MCF 10A (cell line): ENCODE data around the gene ZNF536. TPM values are rescaled to one million over a fixed set of nuclear protein-coding genes. Genes with fewer than 3 reads are reported as not detected.

Experiments
- BruUV-seq: library from RNA; stranded (reverse); fragments of 400-500 nt; replicated peaks from 2 replicates; lab custom pipeline; 2021; lab: Mats Ljungman, UMichigan
- CTCF ChIA-PET: fragments of 300-600 bp; sonication (Branson Sonifier 250); formaldehyde crosslinking; extraction: SDS; loops from one replicate; lab custom pipeline; 2021; ENCODE audit warnings: antibody characterized with exemption, inconsistent platforms; lab: Yijun Ruan, JAX
- POLR2A ChIA-PET: fragments of 300-600, 350-650 bp; sonication (Branson Sonifier 250); formaldehyde crosslinking; extraction: SDS; loops from one replicate; lab custom pipeline; 2020; ENCODE audit warnings: antibody characterized with exemption, inconsistent platforms; lab: Yijun Ruan, JAX
- DNase-seq: peaks from one replicate; pipeline ENCODE4 v3.0.0-alpha.2; 2018; ENCODE audit not compliant: unreplicated experiment
- H3K27ac Mint-ChIP-seq: one replicate; pipeline ENCODE4 v1.8.0; 2022; ENCODE audit warnings: mild to moderate bottlenecking, low read depth, mixed read lengths; ENCODE audit not compliant: unreplicated experiment
- H3K27me3 Mint-ChIP-seq: one replicate; pipeline ENCODE4 v1.8.0; 2022; ENCODE audit warnings: mixed read lengths; ENCODE audit not compliant: insufficient read depth, unreplicated experiment
- H3K36me3 Mint-ChIP-seq: one replicate; pipeline ENCODE4 v1.8.0; 2022; ENCODE audit warnings: mild to moderate bottlenecking, moderate library complexity, mixed read lengths; ENCODE audit not compliant: insufficient read depth, unreplicated experiment
- H3K4me1 Mint-ChIP-seq: one replicate; pipeline ENCODE4 v1.8.0; 2022; ENCODE audit warnings: mixed read lengths; ENCODE audit not compliant: insufficient read depth, unreplicated experiment
- H3K4me3 Mint-ChIP-seq: one replicate; pipeline ENCODE4 v1.8.0; 2022; ENCODE audit warnings: mild to moderate bottlenecking, moderate library complexity, mixed read lengths; ENCODE audit not compliant: unreplicated experiment
- H3K9me3 Mint-ChIP-seq: one replicate; pipeline ENCODE4 v1.8.0; 2022; ENCODE audit warnings: mixed read lengths; ENCODE audit not compliant: unreplicated experiment
- CTCF ChIP-seq: fragments of 200-600 bp; IDR thresholded peaks from one replicate; pipeline ENCODE4 v1.8.0; 2022; ENCODE audit warnings: antibody characterized with exemption, mild to moderate bottlenecking; ENCODE audit not compliant: unreplicated experiment
- intact Hi-C: fragments of 100-400 bp; cut with micrococcal nuclease; formaldehyde crosslinking; loops from 2 replicates; pipeline ENCODE4 v1.14.1; 2022
- total RNA-seq: library from RNA; stranded (reverse); gene quantifications from 2 replicates; pipeline ENCODE4 v1.2.3, GENCODE V29; 2022

ZNF536 gene
- total RNA-seq, 1 experiment from 2014 or later: not detected

GRCh38 chr19:30562981-30563380 is 190.8 kb downstream of the ZNF536 start:
- intact Hi-C loops: no loop called here
- BruUV-seq: no TSS peak
- CTCF ChIA-PET: interaction anchor here (0.7 to 0.8 kb wide), 3 partner anchors 10 to 114 kb away, joined by 4 to 5 read pairs (median 4); no protein-coding TSS in a partner anchor
- no peaks in the 10 kb centered on the region for H3K4me1 Mint-ChIP-seq
- H3K36me3 Mint-ChIP-seq: no peaks in the 10 kb centered on the region
- no peak for DNase-seq
- H3K27me3 Mint-ChIP-seq: no peaks in the 10 kb centered on the region
- peaks cover 47% of the 10 kb centered on the region for H3K9me3 Mint-ChIP-seq
- H3K4me3 Mint-ChIP-seq: no peak overlapping the region
- TF ChIP-seq CTCF: no peak
- H3K27ac Mint-ChIP-seq: no peak overlapping the region
- POLR2A ChIA-PET: no interaction called here

GRCh38 chr19:30563691-30564090 is 191.5 kb downstream of the ZNF536 start:
- Mint-ChIP-seq H3K36me3 (no peaks in the 10 kb centered on the region), H3K4me3 (no peak overlapping the region), H3K9me3 (peaks cover 43% of the 10 kb centered on the region), H3K27ac (no peak overlapping the region), H3K4me1 (no peaks in the 10 kb centered on the region), H3K27me3 (no peaks in the 10 kb centered on the region)
- intact Hi-C loops: no loop called here
- BruUV-seq: no TSS peak
- ChIA-PET CTCF (interaction anchor here (0.8 kb wide), 1 partner anchor 114 kb away, joined by 4 read pairs; no protein-coding TSS in a partner anchor), POLR2A (no interaction called here)
- no peak for TF ChIP-seq CTCF
- no peak for DNase-seq

- ChIA-PET POLR2A (no interaction called here), CTCF (no interaction called here)
- DNase-seq: no peak
- H3K9me3 Mint-ChIP-seq: peaks cover 41% of the 10 kb centered on the region
- no peak overlapping the region for H3K4me3 Mint-ChIP-seq
- intact Hi-C loops: no loop called here
- no peak overlapping the region for H3K27ac Mint-ChIP-seq
- no peaks in the 10 kb centered on the region for H3K36me3 Mint-ChIP-seq
- H3K27me3 Mint-ChIP-seq: no peaks in the 10 kb centered on the region
- no peaks in the 10 kb centered on the region for H3K4me1 Mint-ChIP-seq
- BruUV-seq: no TSS peak
- TF ChIP-seq CTCF: no peak
Measured at GRCh38 chr19:30564551-30565011, 192.4 kb downstream of the ZNF536 start.

GRCh38 chr19:30565636-30566035 is 193.5 kb downstream of the ZNF536 start:
- ChIA-PET CTCF (no interaction called here), POLR2A (no interaction called here)
- Mint-ChIP-seq H3K4me3 (no peak overlapping the region), H3K9me3 (peaks cover 32% of the 10 kb centered on the region), H3K4me1 (no peaks in the 10 kb centered on the region), H3K27ac (no peak overlapping the region), H3K36me3 (no peaks in the 10 kb centered on the region), H3K27me3 (no peaks in the 10 kb centered on the region)
- no peak for TF ChIP-seq CTCF
- intact Hi-C loops: no loop called here
- DNase-seq: no peak
- no TSS peak for BruUV-seq
